ENCODE data around the gene CHN1.
A peak's percentile ranks its signal among the peaks of the same experiment; 100 is the strongest.

The CHN1 gene

DNA sequence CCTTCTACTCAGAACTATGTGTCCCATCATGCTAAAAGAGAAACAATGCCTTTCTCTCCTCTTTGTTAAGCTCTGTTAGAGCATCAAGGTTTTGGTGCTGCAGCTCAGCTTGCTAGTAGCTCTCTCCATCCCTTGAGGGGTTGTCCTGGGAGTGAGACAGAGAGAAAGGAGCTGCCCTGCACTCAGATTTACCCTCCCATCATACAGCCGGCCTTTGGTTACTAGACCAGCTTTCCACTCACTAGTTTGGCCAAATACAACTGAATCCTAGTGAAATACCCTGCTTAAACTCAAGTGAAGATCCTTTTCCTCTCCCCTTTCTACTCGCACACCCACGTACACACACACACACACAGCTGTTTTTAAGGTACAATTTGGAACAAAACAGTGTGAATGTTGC is 2.3 kb upstream of the CHN1 start:
- TF ChIP-seq, protein P1, sequence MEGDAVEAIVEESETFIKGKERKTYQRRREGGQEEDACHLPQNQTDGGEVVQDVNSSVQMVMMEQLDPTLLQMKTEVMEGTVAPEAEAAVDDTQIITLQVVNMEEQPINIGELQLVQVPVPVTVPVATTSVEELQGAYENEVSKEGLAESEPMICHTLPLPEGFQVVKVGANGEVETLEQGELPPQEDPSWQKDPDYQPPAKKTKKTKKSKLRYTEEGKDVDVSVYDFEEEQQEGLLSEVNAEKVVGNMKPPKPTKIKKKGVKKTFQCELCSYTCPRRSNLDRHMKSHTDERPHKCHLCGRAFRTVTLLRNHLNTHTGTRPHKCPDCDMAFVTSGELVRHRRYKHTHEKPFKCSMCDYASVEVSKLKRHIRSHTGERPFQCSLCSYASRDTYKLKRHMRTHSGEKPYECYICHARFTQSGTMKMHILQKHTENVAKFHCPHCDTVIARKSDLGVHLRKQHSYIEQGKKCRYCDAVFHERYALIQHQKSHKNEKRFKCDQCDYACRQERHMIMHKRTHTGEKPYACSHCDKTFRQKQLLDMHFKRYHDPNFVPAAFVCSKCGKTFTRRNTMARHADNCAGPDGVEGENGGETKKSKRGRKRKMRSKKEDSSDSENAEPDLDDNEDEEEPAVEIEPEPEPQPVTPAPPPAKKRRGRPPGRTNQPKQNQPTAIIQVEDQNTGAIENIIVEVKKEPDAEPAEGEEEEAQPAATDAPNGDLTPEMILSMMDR (IDR thresholded peaks at IDR 0.05; ENCODE audit: insufficient read depth, low read depth, low read length, missing control alignments), result no peak
- DNase-seq (ENCODE audit: low read depth), result no peak
- no peak overlapping the region for H3K4me3 ChIP-seq (ENCODE audit: low read length)

DNA sequence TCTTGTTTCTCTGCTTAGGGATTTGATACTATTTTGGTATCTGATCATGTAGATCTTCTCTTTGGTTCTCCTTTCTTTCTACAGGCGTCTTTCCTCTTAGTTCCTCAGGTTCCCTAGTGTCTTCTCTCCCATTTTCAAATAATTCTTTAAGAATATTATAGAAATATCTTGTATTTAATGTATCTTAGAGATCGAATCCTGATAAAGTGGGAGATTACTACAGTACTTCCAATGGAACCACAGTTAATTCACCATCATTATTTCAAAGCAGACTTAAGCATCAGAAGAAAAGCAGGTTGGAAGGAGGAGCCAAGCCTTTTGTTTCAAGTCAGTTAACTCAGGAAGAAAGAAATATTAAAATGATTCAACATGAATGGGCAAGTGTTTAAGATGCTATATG is 1.1 kb upstream of the CHN1 start:
- no peak overlapping the region for H3K4me3 ChIP-seq (ENCODE audit: low read length)
- TF ChIP-seq, protein P1 (IDR thresholded peaks at IDR 0.05; ENCODE audit: insufficient read depth, low read depth, low read length, missing control alignments), result no peak
- no peak for DNase-seq (ENCODE audit: low read depth)

DNA sequence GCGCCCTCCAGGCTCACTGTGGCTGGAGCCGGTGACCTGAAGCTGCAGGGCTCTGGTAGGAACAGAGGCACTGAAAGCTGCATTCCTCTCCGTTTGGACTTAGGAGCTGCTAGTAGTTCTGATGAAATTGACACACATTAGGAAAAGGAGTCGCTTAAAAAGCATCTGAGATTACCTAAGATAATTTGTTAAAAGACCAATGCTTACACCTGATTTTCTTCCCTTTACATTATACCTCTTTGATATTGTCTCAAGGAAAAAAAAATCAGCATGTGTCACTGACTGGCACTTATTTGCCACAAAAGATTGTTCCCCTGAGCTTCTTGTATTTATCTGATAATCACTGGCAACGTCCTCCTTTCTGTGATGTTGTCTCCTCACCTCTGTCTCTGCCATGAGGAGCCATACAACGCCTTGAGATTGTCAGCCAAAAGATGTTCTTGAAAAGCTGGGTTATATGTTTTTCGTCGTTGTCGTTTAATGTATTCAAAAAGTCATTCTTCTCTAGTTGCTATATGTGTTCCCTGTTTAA is 618 bp upstream of the CHN1 start:
- peak overlapping the region; percentile 41 for H3K4me3 ChIP-seq (ENCODE audit: low read length)
- TF ChIP-seq, protein P1 (IDR thresholded peaks at IDR 0.05; ENCODE audit: insufficient read depth, low read depth, low read length, missing control alignments), result no peak
- DNase-seq (ENCODE audit: low read depth), result no peak

DNA sequence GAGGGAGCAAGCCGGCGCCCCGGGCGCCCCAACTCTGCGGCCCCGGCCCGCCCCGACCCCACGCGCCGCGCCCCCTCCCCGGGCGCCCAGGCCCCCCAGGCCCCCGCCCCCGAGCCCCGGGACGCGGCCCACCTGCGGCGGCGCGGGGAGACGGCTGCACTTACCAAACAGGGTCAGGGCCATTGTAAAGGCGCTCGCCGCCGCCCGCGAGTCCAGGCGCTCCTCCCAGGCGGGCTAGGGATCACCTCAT is 526 bp downstream of the CHN1 start:
- H3K4me3 ChIP-seq (ENCODE audit: low read length), result peak overlapping the region; percentile 41
- TF ChIP-seq, protein P1 (IDR thresholded peaks at IDR 0.05; ENCODE audit: insufficient read depth, low read depth, low read length, missing control alignments), result no peak
- DNase-seq (ENCODE audit: low read depth), result no peak

DNA sequence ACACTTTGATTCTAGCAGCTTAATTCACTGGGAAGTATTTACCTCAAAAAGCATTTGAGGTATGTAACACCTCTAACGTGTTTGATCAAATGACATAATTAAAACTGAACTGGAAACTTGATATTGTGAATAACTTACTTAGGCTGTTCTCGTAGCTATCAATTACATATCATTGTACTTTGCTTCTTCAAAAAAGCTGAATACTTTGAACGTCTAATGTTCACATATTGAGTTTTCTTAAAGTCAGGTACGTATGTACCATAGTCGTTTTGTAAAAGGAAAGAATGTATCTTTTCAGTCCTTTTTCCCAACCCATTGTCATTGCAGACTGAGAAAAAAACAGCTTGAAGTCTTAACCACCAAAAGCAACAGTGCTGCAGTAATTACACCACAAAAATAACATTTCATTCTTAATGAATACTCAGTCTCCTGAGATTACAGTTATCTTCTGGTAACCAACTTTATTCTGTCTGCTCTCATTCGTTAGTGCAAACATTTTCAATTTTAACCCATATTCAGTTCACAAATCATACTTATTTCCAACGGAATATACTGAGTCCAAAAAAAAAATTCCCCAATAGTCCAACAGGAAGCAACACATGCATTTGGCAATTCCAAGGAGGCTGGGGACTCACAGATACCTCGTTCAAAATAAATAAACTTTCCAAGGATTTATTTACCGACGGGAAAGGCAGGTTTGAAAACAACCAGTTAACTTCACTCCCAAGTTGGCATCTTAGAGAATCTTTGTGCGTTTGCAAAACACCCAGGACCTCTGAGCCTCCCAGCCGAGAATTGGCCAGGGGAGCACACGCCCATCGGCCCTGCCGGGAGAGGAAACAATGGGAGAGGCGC is 1.1 kb downstream of the CHN1 start:
- TF ChIP-seq, protein P1 (IDR thresholded peaks at IDR 0.05; ENCODE audit: insufficient read depth, low read depth, low read length, missing control alignments), result no peak
- no peak overlapping the region for H3K4me3 ChIP-seq (ENCODE audit: low read length)

DNA sequence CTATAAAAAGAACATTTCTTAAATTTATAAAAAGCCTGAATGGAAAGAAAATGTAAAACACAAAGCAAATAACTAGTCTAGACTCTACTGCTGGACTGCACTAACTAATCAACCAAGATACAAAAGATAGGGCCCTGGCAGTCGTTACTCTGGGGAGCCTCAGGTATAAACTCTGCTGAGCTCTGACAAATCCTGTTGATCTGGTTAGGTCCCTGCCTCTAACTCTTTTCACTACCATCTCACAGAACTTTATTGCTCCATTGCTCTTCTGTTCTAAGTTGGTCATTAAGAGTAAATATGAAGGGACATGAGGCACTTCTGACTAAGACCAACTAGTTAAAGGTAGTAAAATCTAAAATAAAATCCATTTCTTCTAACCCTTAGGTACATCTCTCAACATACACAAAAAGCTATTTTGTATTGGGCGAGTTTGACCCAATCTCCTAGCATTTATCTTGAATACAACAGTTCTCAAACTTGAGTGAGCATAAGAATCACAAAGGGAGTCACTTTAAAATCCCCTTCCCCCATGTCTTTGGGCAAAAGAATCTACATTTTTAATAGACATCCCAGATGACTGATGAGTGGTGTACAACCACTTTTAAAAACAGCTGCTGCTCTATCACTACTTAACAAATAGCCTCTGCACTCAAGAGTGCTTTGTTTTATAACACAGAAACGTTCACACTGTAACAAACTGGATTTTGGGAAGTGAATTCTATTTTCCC is 2.5 kb downstream of the CHN1 start:
- TF ChIP-seq, protein P1 (IDR thresholded peaks at IDR 0.05; ENCODE audit: insufficient read depth, low read depth, low read length, missing control alignments), result no peak
- DNase-seq (ENCODE audit: low read depth), result peak; percentile 29
- no peak overlapping the region for H3K4me3 ChIP-seq (ENCODE audit: low read length)

More for the DNA sequence above, 1.1 kb downstream of the CHN1 start:
- DNase-seq (ENCODE audit: low read depth), result no peak
